HEK293 (cell line): ENCODE results near the gene BRDT.

Experiments
- ZNF292 ChIP-seq: fragments of 450-650 bp; formaldehyde crosslinking; IDR thresholded peaks from 2 replicates; pipeline ENCODE4 v1.5.1; 2016; ENCODE audit warnings: low read depth, missing biosample characterization, missing genetic modification characterization, borderline replicate concordance
- TF ChIP-seq, protein P1 (sequence below): fragments of 450-650 bp; formaldehyde crosslinking; IDR thresholded peaks from 2 replicates; pipeline ENCODE4 v1.5.1; 2016; ENCODE audit warnings: missing biosample characterization, missing genetic modification characterization

DNA sequence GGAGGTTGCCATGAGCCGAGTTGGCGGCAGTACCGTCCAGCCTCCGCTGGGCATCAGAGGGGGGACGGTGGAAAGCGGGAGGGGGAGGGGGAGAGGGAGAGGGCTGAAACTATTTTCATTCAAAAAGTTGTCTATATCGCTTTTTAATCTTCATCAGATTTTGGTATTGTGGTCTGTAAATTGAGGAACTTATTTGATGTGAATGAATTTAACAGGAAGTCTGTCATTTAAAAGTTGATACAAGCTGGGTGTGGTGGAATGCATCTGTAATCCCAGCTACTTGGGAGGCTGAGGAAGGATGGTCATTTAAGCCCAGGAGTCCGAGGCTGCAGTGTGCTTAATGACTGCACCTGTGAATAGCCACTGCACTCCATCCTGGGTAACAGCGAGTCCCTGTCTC lies 77.6 kb downstream of the BRDT start:
- no peak for TF ChIP-seq ZNF292
- TF ChIP-seq, protein P1, sequence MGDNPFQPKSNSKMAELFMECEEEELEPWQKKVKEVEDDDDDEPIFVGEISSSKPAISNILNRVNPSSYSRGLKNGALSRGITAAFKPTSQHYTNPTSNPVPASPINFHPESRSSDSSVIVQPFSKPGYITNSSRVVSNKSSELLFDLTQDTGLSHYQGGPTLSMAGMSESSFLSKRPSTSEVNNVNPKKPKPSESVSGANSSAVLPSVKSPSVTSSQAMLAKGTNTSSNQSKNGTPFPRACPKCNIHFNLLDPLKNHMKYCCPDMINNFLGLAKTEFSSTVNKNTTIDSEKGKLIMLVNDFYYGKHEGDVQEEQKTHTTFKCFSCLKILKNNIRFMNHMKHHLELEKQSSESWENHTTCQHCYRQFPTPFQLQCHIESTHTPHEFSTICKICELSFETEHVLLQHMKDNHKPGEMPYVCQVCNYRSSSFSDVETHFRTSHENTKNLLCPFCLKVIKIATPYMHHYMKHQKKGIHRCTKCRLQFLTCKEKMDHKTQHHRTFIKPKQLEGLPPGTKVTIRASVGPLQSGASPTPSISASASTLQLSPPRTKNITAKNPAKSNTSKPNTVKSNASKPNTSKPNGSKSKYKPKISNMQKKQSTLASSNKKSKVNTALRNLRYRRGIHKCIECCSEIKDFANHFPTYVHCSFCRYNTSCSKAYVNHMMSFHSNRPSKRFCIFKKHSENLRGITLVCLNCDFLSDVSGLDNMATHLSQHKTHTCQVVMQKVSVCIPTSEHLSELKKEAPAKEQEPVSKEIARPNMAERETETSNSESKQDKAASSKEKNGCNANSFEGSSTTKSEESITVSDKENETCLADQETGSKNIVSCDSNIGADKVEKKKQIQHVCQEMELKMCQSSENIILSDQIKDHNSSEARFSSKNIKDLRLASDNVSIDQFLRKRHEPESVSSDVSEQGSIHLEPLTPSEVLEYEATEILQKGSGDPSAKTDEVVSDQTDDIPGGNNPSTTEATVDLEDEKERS (tag by site-specific recombination) = no peak
